ENCODE data around the gene VMP1. TPM values are rescaled to one million over a fixed set of nuclear protein-coding genes. Genes with fewer than 3 reads are reported as not detected.

Gene VMP1
- total RNA-seq, 1 experiment from 2014 or later, result 83.1 TPM

GRCh38 chr17:59877965-59878364 lies 170.5 kb downstream of the VMP1 start:
- no peak overlapping the region for H3K4me3 Mint-ChIP-seq
- no peaks in the 10 kb centered on the region for H3K4me1 Mint-ChIP-seq
- Histone ChIP-seq H3K23me2 (ENCODE audit: insufficient read length, low read depth, low read length, poor library complexity, severe bottlenecking) (no peaks in the 10 kb centered on the region), H3K23ac (ENCODE audit: insufficient read length, low read depth, low read length) (no peak overlapping the region), H3K14ac (ENCODE audit: insufficient read depth, low read length) (no peak overlapping the region), H2BK20ac (ENCODE audit: low read depth, low read length, poor library complexity, severe bottlenecking) (no peak overlapping the region), H3K9ac (ENCODE audit: extremely low read depth, insufficient read length, low read length) (no peak overlapping the region), H4K5ac (ENCODE audit: insufficient read length, low read depth, low read length) (no peak overlapping the region), H2BK12ac (ENCODE audit: insufficient read length, low read depth, low read length) (no peak overlapping the region), H3K79me2 (ENCODE audit: insufficient read depth, low read length) (no peaks in the 10 kb centered on the region), H3K56ac (ENCODE audit: insufficient read length, low read depth, low read length) (no peak overlapping the region), H3K18ac (ENCODE audit: insufficient read length, low read depth, low read length) (no peak overlapping the region), H3K4me1 (ENCODE audit: insufficient read depth, low read length) (no peaks in the 10 kb centered on the region), H4K20me1 (ENCODE audit: control insufficient read depth, insufficient read depth, insufficient read length) (no peaks in the 10 kb centered on the region), H3K27ac (ENCODE audit: insufficient read length, low read depth, low read length) (no peak overlapping the region), H3K27me3 (ENCODE audit: insufficient read depth, low read length) (no peaks in the 10 kb centered on the region), H2AFZ (ENCODE audit: low read length) (no peak overlapping the region), H4K91ac (ENCODE audit: insufficient read length, low read depth, low read length) (no peak overlapping the region), H3K4me2 (ENCODE audit: insufficient read depth, insufficient read length, low read length) (no peak overlapping the region), H2BK120ac (ENCODE audit: low read depth, low read length, poor library complexity, severe bottlenecking) (no peak overlapping the region), H3T11ph (ENCODE audit: low read length) (no peak overlapping the region), H3K79me1 (ENCODE audit: insufficient read depth, low read depth, low read length, poor library complexity, severe bottlenecking) (no peaks in the 10 kb centered on the region), H2AK5ac (ENCODE audit: insufficient read length, low read length) (no peak overlapping the region), H3K9me3 (ENCODE audit: control insufficient read depth, low read depth, low read length) (no peaks in the 10 kb centered on the region), H2BK15ac (ENCODE audit: low read depth, low read length) (no peak overlapping the region), H2BK5ac (ENCODE audit: insufficient read length, low read length) (no peak overlapping the region), H4K8ac (replicated peaks; ENCODE audit: insufficient read length, low read depth, low read length) (no peak overlapping the region), H3K4ac (ENCODE audit: low read depth, low read length) (no peak overlapping the region)
- H3K27me3 Mint-ChIP-seq (ENCODE audit: low read depth), result no peaks in the 10 kb centered on the region
- H3K27ac Mint-ChIP-seq, result no peak overlapping the region
- peaks cover 10 to 51% (median 31%) of the 10 kb centered on the region in 3 experiments; a peak in 6 of 7 replicates for H3K36me3 Mint-ChIP-seq (ENCODE audit: insufficient read depth in 1 of 3, low read depth in 3 of 3)
- WGBS (ENCODE audit: extremely low coverage, insufficient read length, low lambda C conversion rate), result no CpG with 5 or more reads among the region's 5 CpGs
- DNase-seq, result no peak
- no peaks in the 10 kb centered on the region for H3K9me3 Mint-ChIP-seq
- TF ChIP-seq CTCF (conservative IDR thresholded peaks at IDR 0.05), result no peak

All from H9 (cell line).